Dedifferentiated amniotic fluid mesenchymal stem cell (primary cell): ENCODE results near the gene RIPK1.
"Not testable (repeated sequence)": the region's sequence is repeated elsewhere in the genome, so short reads cannot be mapped to it uniquely, and the experiment has no call there.

Source experiments
- DNase-seq: peaks from one replicate; pipeline ENCODE4 v3.0.0-alpha.2; 2016; ENCODE audit errors: extremely low spot score

Gene RIPK1

GRCh38 chr6:3068329-3069214, at the start of gene RIPK1:
TSS of gene RIPK1 (plus strand) at chr6:3068494. CDS start at chr6:3076824, 8,330 bp downstream.
- peak; percentile 81 for DNase-seq

GRCh38 chr6:3019065-3019464, 49.2 kb upstream of the RIPK1 start:
- DNase-seq: no peak

GRCh38 chr6:3019749-3020320, 48.5 kb upstream of the RIPK1 start:
- no peak for DNase-seq

GRCh38 chr6:3020976-3021598, 47.2 kb upstream of the RIPK1 start:
- not testable (repeated sequence) for DNase-seq

- DNase-seq: no peak
Measured at GRCh38 chr6:3022765-3023662, 45.3 kb upstream of the RIPK1 start.

- DNase-seq: peak; percentile 93
Measured at GRCh38 chr6:3023663-3024483, 44.4 kb upstream of the RIPK1 start.

- no peak for DNase-seq
Measured at GRCh38 chr6:3026791-3027626, 41.3 kb upstream of the RIPK1 start.

- not testable (repeated sequence) for DNase-seq
Measured at GRCh38 chr6:3028156-3028555, 40.1 kb upstream of the RIPK1 start.

GRCh38 chr6:3031857-3032640, 36.2 kb upstream of the RIPK1 start:
- no peak for DNase-seq

- no peak for DNase-seq
Measured at GRCh38 chr6:3032986-3033385, 35.3 kb upstream of the RIPK1 start.

GRCh38 chr6:3033652-3034051, 34.6 kb upstream of the RIPK1 start:
- no peak for DNase-seq

- no peak for DNase-seq
Measured at GRCh38 chr6:3035397-3035796, 32.9 kb upstream of the RIPK1 start.

GRCh38 chr6:3036861-3037637, 31.2 kb upstream of the RIPK1 start:
- no peak for DNase-seq

GRCh38 chr6:3037638-3038365, 30.5 kb upstream of the RIPK1 start:
- DNase-seq: no peak

- DNase-seq: no peak
Measured at GRCh38 chr6:3039384-3039783, 28.9 kb upstream of the RIPK1 start.

- no peak for DNase-seq
Measured at GRCh38 chr6:3041147-3041546, 27.1 kb upstream of the RIPK1 start.

GRCh38 chr6:3041606-3042005, 26.7 kb upstream of the RIPK1 start:
- no peak for DNase-seq

GRCh38 chr6:3045369-3045768, 22.9 kb upstream of the RIPK1 start:
- no peak for DNase-seq
